OCI-LY7 (cell line): ENCODE results near the gene COPS3. TPM values are rescaled to one million over a fixed set of nuclear protein-coding genes. Genes with fewer than 3 reads are reported as not detected.

ENCODE experiments used
- BruUV-seq: library from RNA; stranded (reverse); fragments of 400-500 nt; replicated peaks from 2 replicates; lab custom pipeline; 2021; lab: Mats Ljungman, UMichigan
- CTCF ChIA-PET: fragments of 300-600 bp; sonication (Branson Sonifier 250); formaldehyde crosslinking; loops from one replicate; lab custom pipeline; 2022; ENCODE audit warnings: antibody characterized with exemption; ENCODE audit not compliant: unreplicated experiment; lab: Charles Lee
- POLR2A ChIA-PET: fragments of 300-600 bp; sonication (Branson Sonifier 250); formaldehyde crosslinking; loops from one replicate; lab custom pipeline; 2022; ENCODE audit warnings: antibody characterized with exemption; lab: Charles Lee
- DNase-seq: peaks from one replicate; pipeline ENCODE4 v3.0.0-alpha.2; 2015; ENCODE audit warnings: low spot score
- H2AFZ ChIP-seq: fragments of 200-600 bp; sonication (generic), shearing (Covaris generic); 2 replicates; pipeline ENCODE4 v1.6.1; 2014; ENCODE audit warnings: mild to moderate bottlenecking, antibody characterized with exemption, low read length, moderate library complexity
- H3K27ac ChIP-seq: fragments of 200-600 bp; sonication (generic); 2 replicates; pipeline ENCODE4 v1.5.1; 2014; ENCODE audit warnings: mixed run types, low read depth, mild to moderate bottlenecking, moderate library complexity, low read length, inconsistent platforms; ENCODE audit not compliant: poor library complexity, severe bottlenecking
- H3K36me3 ChIP-seq: fragments of 200-600 bp; sonication (generic); 2 replicates; pipeline ENCODE4 v1.6.1; 2014; ENCODE audit warnings: mild to moderate bottlenecking, antibody characterized with exemption, low read length, moderate library complexity, mixed read lengths; ENCODE audit not compliant: insufficient read depth
- H3K4me1 ChIP-seq: fragments of 200-600 bp; sonication (generic); 2 replicates; pipeline ENCODE4 v1.5.1; 2014; ENCODE audit warnings: mild to moderate bottlenecking, low read length; ENCODE audit not compliant: insufficient read depth, poor library complexity, severe bottlenecking
- H3K4me2 ChIP-seq: fragments of 200-600 bp; sonication (generic); 2 replicates; pipeline ENCODE4 v1.6.1; 2014; ENCODE audit warnings: mild to moderate bottlenecking, low read length
- H3K4me3 ChIP-seq: fragments of 200-600 bp; sonication (generic); 2 replicates; pipeline ENCODE4 v1.5.1; 2014; ENCODE audit warnings: mild to moderate bottlenecking, low read depth, low read length; ENCODE audit not compliant: poor library complexity, severe bottlenecking
- H3K79me2 ChIP-seq: fragments of 200-600 bp; sonication (generic); 2 replicates; pipeline ENCODE4 v1.6.1; 2016; ENCODE audit warnings: low read depth, mild to moderate bottlenecking, low read length, moderate library complexity, mixed read lengths; ENCODE audit not compliant: insufficient read depth
- H3K9me2 ChIP-seq: fragments of 200-600 bp; sonication (generic); 2 replicates; pipeline ENCODE4 v1.6.1; 2016; ENCODE audit warnings: mild to moderate bottlenecking, low read length, mixed read lengths; ENCODE audit not compliant: insufficient read depth
- H3K9me3 ChIP-seq: fragments of 200-600 bp; sonication (generic); 2 replicates; pipeline ENCODE4 v1.6.1; 2014; ENCODE audit warnings: mild to moderate bottlenecking, mixed run types, low read length, mixed read lengths
- H4K20me1 ChIP-seq: fragments of 200-600 bp; sonication (generic); 2 replicates; pipeline ENCODE4 v1.6.1; 2014; ENCODE audit warnings: mild to moderate bottlenecking, antibody characterized with exemption, low read length, moderate library complexity, mixed read lengths; ENCODE audit not compliant: insufficient read depth
- EZH2phosphoT487 ChIP-seq: fragments of 200-600 bp; sonication (generic); IDR thresholded peaks from 2 replicates; pipeline ENCODE4 v1.6.1; 2018; ENCODE audit warnings: low read depth, borderline replicate concordance, mild to moderate bottlenecking, mixed run types, antibody characterized with exemption, low read length, moderate library complexity, mixed read lengths
- intact Hi-C: fragments of 100-400 bp; cut with micrococcal nuclease; formaldehyde crosslinking; loops from one replicate; pipeline ENCODE4 v1.10.0; 2022; ENCODE audit not compliant: unreplicated experiment
- total RNA-seq, 2 experiments: library from RNA; depleted of rRNA in 1 of 2; stranded (reverse); fragments of >200 nt in 1 of 2; shearing (Covaris generic) in 1 of 2; gene quantifications; 2 replicates each; pipeline ENCODE4 v1.2.3, GENCODE V29; 2014 to 2022
- TF ChIP-seq, protein P1 (sequence below): fragments of 200-600 bp; sonication (generic); conservative IDR thresholded peaks from 2 replicates; pipeline ENCODE4 v1.5.1; 2014; ENCODE audit warnings: mild to moderate bottlenecking, antibody characterized with exemption, low read length, moderate library complexity, mixed read lengths

Gene COPS3
- total RNA-seq, 2 experiments from 2014 or later = 83.9 to 113 TPM

DNA sequence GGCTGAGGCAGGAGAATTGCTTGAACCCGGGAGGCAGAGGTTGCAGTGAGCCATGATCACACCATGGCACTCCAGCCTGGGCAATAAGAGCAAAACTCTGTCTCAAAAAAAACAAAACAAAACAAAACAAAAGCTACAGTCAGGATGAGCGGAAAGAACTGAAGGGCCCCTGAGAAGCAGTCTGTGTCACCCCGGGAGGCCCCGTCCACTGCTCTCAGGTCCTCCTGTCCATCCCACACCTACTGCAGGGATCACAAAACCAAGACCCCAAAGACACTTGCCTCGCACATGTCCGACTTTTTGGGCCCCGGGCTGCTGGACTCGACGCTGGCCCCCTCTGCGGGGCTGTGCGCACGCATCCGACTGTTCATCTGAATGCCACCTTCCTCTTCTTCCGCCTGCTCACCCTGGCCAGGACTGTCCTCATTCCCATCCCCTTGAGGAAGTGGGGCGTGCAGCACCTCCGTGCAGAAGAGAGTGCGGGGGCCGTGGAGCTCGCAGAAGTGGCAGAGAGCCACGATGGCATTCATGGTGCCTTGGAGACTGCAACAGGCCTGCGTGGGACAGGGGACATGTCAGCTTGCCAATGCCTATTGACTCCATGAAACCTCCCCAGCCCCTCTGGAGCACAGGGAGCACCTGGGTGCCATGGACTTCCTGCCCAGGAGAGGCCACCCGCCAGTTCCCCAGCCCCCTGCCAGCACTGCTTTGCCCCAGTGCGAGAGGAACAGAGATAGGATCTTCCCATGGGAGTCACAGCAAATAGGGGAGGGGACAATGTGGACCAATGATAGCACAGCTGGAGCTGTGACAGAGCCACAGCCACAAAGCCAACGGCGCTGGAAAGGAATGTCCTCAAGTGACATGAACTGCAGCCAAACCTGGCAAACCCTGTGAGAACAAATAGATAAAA lies 53.2 kb downstream of the COPS3 start:
- Histone ChIP-seq H3K4me2 (no peak overlapping the region), H4K20me1 (no peaks in the 10 kb centered on the region; the same call in 1 of the 2 replicates), H3K9me3 (no peaks in the 10 kb centered on the region), H3K27ac (no peak overlapping the region), H3K4me3 (no peak overlapping the region), H3K36me3 (peaks cover 55% of the 10 kb centered on the region; the same call in 1 of the 2 replicates), H3K9me2 (no peaks in the 10 kb centered on the region), H3K79me2 (no peaks in the 10 kb centered on the region), H3K4me1 (no peaks in the 10 kb centered on the region), H2AFZ (no peak overlapping the region)
- BruUV-seq = no TSS peak
- no peak for DNase-seq
- TF ChIP-seq, protein P1, sequence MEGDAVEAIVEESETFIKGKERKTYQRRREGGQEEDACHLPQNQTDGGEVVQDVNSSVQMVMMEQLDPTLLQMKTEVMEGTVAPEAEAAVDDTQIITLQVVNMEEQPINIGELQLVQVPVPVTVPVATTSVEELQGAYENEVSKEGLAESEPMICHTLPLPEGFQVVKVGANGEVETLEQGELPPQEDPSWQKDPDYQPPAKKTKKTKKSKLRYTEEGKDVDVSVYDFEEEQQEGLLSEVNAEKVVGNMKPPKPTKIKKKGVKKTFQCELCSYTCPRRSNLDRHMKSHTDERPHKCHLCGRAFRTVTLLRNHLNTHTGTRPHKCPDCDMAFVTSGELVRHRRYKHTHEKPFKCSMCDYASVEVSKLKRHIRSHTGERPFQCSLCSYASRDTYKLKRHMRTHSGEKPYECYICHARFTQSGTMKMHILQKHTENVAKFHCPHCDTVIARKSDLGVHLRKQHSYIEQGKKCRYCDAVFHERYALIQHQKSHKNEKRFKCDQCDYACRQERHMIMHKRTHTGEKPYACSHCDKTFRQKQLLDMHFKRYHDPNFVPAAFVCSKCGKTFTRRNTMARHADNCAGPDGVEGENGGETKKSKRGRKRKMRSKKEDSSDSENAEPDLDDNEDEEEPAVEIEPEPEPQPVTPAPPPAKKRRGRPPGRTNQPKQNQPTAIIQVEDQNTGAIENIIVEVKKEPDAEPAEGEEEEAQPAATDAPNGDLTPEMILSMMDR = no peak
- no peak for TF ChIP-seq EZH2phosphoT487
- intact Hi-C loops = no loop called here
- POLR2A ChIA-PET = interaction anchor here (0.6 kb wide), 1 partner anchor 43 kb away, joined by 3 read pairs; no protein-coding TSS in a partner anchor
- CTCF ChIA-PET = no interaction called here

DNA sequence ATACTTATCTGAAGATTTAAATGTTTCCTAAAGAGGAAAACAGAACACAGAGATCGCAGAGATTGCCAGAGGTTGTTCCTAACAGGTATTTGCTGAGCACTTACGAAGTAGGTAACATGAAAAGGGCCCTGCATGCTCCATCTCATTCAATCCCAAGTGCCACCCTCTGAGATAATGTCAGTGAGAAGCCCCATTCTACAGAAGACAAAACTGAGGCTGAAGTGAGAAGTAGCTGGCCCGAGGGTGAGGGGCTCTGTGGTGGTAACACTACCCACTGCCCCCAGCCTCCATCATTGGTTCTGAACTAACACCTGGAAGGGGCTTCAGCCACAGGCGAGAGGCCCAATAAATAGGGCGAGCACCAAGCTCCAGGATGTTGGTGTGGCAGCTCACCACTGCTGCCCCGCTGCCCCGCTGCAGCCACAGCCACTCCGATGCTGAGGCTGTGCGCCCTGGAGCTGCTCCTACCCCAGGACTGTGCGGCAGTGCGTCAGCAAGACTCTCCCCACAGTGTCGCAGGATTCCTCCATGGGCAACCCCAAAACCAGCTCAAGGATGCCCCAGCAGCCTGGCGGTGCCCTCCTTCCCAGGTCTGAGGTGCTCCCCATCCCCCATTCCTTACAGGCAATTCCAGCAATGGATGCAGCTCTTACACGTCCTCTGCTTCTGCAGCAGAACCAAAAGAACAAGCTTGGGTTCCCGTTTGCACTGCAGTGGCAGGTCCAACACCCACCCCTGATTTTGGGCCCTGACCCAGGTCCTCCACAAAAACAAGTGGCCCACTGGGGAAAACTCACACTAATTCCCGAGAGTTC lies 54.4 kb downstream of the COPS3 start:
- Histone ChIP-seq H3K27ac (no peak overlapping the region), H3K36me3 (peaks cover 59% of the 10 kb centered on the region; the same call in 1 of the 2 replicates), H3K4me2 (no peak overlapping the region), H4K20me1 (no peaks in the 10 kb centered on the region; the same call in 1 of the 2 replicates), H3K9me3 (no peaks in the 10 kb centered on the region), H3K4me1 (no peaks in the 10 kb centered on the region), H3K79me2 (no peaks in the 10 kb centered on the region), H2AFZ (no peak overlapping the region), H3K9me2 (no peaks in the 10 kb centered on the region), H3K4me3 (no peak overlapping the region)
- POLR2A ChIA-PET = interaction anchor here (0.6 kb wide), 2 partner anchors 54 kb away, joined by 3 read pairs; no protein-coding TSS in a partner anchor
- intact Hi-C loops = no loop called here
- TF ChIP-seq EZH2phosphoT487 = no peak
- TF ChIP-seq, protein P1 = no peak
- CTCF ChIA-PET = no interaction called here
- no peak for DNase-seq
- no TSS peak for BruUV-seq
